Right lobe of liver (tissue), 4 donors: ENCODE data around the gene PDE6A.

Source experiments
- POLR2A ChIP-seq: fragments of 450-650 bp; IDR thresholded peaks from one replicate; pipeline ENCODE4 v1.6.1; 2017; ENCODE audit warnings: antibody characterized with exemption, mild to moderate bottlenecking
- TF ChIP-seq, protein P1 (sequence below), 4 donors: fragments of 200-600 bp in 3 of 4; fragments of 450-650 bp in 1 of 4; IDR thresholded peaks; one replicate each; pipeline versions ENCODE4 v1.5.1 to v1.8.0; 2016 to 2022; ENCODE audit warnings: antibody characterized with exemption in 4 of 4, mild to moderate bottlenecking in 2 of 4
- donor health status: DM: no; HTN: no; CAD: no.
- donor health status: DM: no; HTN: no; CAD: no.
- donor health status: DM: no; HTN: yes; CAD: no.

DNA sequence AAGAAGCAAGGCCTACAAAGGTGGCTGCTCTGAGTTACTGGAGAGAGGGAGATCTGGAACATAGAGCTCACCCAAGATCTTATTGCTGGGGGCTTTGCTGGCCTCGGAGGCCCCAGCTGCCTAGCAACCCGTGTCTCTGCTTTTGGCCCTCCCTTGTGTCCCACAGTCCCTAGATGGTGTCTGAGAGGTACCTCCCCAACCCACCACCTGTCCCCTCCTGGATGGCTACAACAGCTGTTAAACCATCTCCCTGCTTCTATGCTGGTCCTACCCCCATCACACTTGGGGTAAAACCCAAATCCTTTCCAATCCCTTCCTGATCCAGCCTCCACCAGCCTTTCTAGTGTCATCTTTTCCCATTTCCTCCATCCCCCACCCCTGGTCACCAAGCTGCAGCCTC, 127.9 kb downstream of the PDE6A start:
- no peak for TF ChIP-seq POLR2A
- TF ChIP-seq, protein P1, sequence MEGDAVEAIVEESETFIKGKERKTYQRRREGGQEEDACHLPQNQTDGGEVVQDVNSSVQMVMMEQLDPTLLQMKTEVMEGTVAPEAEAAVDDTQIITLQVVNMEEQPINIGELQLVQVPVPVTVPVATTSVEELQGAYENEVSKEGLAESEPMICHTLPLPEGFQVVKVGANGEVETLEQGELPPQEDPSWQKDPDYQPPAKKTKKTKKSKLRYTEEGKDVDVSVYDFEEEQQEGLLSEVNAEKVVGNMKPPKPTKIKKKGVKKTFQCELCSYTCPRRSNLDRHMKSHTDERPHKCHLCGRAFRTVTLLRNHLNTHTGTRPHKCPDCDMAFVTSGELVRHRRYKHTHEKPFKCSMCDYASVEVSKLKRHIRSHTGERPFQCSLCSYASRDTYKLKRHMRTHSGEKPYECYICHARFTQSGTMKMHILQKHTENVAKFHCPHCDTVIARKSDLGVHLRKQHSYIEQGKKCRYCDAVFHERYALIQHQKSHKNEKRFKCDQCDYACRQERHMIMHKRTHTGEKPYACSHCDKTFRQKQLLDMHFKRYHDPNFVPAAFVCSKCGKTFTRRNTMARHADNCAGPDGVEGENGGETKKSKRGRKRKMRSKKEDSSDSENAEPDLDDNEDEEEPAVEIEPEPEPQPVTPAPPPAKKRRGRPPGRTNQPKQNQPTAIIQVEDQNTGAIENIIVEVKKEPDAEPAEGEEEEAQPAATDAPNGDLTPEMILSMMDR (IDR thresholded peaks at IDR 0.05): no peak
